ENCODE results near the gene RXFP4.
A peak's percentile ranks its signal among the peaks of the same experiment; 100 is the strongest.

The RXFP4 gene

DNA sequence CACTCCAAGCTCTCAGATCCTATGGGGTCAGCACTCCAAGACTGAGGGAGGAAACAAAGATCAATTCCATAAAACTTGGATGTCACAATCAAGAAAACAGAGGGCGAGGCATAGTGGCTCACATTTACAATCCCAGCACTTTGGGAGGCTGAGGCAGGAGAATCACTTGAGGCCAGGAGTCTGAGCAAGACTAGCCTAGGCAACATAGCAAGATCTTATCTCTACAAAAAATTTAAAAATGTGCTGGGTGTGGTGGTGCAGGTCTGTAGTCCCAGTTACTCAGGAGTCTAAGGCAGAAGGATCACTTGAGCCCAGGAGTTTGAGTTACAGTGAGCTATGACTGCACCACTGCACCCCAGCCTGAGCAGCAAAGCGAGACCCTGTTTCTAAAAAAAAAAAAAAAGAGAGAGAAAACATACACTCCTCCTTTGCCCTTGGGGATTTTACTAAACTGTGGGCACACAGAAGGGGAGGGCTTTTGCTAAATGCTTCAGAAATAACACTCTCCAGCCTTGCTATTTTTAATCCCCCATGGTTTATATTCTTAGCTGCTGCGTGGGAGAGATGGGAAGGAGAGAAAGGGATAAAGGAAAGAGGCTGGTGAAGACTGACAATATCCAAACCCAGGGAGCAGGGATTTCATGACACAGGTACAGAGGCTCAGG, 18.8 kb downstream of the RXFP4 start:
- DNase-seq (ENCODE audit: low read depth in 2 of 2), result no peak

DNA sequence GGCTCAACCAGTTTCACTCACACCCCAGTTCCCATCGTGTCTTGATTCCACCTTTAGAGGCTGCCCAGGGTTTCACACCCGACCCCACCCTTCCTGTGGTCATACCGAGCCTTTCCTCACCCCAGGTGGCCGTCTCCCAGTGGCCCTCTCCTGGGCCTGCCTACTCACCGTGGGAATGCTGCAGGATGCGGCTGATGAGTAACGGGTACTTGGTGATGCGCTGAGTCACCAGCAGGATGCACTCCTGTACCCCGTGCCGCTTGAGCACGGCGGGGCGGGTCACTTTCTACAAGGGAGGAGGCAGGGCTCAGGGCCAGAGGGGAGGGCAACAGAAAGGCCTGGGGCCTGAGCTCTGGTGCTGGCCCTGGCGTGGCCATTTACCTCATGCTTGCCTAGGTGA, 20.5 kb downstream of the RXFP4 start:
- no peak for DNase-seq (ENCODE audit: low read depth in 2 of 2)

DNA sequence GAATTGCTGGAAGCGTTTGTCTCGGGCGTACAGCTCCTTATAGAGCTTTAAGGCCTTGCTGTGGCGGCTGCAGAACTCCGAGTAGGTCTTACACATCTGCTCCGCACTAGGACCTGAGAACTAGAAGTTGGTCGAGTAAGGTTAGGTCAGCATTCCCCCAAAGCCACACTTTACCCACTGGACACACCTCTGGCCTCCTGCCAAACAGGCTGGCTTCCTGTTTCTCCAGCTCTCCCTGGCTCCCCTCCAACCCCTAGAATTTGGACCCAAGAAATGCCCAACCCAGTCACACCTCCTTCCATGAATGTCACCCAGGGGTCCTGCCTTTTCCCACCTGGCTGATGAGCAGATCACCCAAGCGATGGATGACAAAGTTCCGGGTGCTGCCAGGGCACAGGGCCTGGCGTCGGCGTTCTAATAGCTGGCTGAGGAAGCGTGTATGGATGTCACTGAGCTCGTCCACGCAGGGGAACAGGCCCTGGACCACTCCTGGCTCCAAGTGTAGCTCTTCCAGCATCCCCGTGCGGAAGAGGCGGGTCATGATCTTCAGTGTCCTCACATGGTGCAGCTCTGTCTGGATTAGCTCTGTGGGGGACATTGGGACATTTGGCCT, 21.3 kb downstream of the RXFP4 start:
- DNase-seq (ENCODE audit: low read depth in 2 of 2), result no peak

DNA sequence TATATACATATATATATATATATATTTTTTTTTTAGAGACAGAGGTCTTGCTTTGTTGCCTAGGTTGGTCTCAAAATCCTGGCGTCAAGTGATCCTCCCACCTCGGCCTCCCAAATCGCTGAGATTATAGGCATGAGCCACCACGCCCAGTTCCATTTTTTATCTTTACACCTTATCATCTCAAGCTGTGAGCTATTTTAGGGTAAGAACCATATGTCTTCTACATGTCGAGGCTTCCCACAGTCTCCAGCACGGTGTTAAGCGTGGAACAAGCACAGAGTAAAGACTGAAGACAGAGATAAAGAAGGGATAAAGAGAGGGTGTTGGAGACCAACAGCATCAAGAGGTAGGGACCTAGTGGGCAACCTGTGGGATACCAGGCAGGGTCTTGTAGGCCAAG, 22.8 kb downstream of the RXFP4 start:
- no peak for DNase-seq (ENCODE audit: low read depth in 2 of 2)

DNA sequence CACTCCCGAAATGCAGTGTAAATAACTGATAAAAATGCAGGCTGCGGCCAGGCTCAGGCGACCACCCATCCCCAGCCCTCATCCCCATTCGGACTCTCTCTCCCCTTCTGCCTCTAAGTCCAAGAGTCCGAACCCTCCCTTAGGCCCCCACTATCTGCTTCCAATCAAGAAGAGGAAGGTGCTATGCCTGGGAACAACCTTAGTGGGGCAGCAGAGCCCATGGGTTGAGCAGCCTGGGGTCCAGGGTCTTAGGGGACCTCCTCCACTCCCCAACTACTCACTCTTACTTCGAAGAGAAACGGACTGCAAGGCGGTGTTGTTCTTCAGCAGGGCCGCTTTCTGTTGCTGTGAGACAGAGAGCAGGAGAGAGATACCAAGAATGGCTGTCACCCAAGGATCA, 24.7 kb downstream of the RXFP4 start:
- no peak for DNase-seq (ENCODE audit: low read depth in 2 of 2)

DNA sequence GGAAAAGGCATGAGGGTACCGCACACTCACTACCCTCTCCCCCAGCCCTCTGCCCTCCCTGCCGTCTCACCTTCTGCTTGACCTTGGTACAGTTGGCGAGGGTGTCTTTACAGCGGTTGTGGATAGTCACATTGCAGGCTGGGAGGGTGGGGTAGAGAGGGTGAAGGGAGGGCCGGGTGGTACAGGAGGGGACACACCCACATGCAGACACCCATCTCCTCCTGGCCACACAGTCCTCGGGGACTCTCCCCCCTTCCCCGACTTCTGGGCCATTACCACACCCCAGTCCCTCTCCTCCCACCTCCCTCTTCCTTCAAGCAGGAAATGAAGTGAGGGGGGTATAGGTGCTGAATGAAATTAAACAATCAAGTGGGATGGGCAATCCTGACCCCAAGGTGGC, 25.3 kb downstream of the RXFP4 start:
- no peak for DNase-seq (ENCODE audit: low read depth in 2 of 2)

DNA sequence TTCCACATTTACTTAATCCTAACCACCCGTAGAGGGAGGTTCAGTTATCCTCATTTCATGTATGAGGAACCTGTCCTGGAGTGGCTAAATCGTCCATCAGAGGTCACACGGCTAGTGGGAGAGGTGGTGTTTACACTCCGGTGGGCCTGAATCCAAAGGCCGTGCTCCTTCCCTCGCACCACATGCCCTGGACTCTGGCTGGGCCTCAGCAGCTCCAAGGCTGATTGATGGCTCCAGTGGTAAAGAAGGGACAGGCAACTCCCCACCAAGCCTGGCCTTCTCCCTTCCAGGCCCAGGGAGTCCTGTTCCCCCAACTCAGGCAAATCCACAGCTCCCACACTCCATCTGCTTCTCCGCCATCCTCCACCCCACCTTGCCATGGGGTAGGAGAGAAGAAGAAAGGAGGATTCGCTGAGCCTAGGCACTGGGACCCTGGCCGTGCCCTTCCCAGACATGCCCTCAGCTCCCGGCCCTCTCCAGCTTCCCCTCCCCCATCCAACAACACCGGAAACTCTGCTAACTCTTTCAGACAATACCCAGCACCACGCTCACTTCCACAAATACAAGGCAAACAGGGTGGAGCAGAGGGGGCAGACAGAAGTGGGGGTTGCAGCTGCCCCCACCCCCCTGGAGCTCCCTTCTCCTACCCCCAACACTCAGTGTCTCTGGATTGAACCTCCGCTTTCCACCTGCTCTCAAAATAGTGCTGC, 26.1 kb downstream of the RXFP4 start:
- DNase-seq (ENCODE audit: low read depth in 2 of 2), result no peak

DNA sequence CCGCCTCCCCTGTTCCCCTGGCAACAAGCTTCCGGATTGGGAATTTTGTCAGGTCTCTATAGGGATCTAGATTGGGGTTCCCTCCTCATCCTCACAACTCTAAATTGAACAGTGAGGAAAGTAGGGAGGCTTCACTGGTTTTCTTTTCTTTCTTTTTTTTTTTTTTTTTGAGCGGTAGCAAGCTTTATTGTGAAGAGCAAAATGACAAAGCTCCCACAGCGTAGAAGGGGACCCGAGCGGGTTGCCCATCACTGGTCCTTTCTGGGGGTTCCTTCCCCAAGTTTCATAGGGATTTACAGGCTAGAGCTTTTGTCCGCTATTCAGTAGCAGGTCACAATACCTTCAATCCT, 26.6 kb downstream of the RXFP4 start:
- no peak for DNase-seq (ENCODE audit: low read depth in 2 of 2)

DNA sequence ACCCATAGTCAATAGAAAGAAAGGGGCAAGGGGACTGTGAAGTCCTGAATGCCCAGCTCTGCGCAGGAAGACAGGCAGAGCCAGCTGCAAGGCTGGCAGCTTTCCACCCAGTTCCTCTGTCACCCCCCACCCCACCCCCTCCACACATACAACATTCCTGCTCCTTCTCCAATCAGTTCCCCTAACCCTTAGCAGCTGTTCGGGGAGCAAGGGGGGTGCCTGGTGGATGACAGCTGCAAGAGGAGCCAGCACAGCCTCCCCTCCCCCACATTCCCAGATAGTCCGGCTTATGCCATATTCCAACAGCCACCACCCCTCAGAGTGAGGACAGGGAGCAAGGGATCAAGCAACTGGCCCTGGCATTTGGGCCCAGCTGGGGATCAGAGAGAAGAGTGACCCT, 27.2 kb downstream of the RXFP4 start:
- DNase-seq (ENCODE audit: low read depth in 2 of 2), result no peak

DNA sequence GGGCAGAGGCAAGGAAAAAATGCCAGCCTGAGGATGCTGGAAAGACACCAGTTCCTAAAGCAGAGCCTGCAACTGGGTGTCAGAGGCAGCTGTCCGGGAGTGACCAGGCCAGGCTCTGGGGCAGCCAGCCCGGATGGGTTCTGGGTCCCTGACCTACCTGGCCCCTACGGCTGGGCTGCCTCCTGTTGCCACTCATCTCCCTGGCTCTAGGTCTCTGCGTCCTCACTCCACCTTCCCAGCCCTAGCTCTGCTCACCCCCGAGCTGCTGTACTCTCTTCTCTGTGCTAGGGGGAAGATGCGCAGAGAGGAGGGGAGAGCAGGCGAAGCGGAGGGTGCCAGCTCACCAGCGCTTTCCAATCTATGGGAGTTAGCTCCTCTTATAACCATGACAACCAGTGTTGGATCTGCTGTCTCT, 27.9 kb downstream of the RXFP4 start:
- no peak for DNase-seq (ENCODE audit: low read depth in 2 of 2)

DNA sequence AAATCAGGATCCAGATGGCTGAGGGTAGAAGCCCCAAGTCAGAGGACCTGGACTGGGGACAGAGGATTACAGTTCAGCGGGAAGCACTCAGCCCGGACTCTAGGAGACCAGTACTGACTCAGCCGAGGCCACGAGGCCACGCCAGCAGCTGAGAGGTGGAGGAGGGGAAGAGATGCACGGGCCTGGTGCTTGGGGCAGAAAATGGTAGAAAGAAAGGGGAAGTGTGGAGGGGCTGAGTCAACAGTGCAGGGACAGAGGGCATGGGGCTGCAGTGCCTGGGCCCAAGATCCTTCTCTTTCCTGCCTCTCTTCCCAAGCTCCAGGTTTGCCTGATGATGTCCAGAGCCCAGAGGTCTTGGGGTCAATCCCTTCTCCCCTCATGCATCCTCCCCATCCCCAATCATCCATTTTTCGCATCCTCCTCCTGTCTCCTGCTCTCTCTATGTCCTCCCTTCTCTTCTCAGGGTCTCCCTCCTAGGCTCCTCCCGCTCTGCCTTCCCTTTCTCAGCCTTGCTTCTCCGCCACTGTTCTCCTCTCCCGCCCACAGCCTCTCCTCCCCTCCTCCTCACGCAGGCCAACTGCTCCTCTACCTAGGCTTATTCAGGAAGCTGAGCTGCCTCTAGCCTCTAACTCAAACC, 29.2 kb downstream of the RXFP4 start:
- peak; percentile 16 to 20 for DNase-seq (ENCODE audit: low read depth in 2 of 2)

DNA sequence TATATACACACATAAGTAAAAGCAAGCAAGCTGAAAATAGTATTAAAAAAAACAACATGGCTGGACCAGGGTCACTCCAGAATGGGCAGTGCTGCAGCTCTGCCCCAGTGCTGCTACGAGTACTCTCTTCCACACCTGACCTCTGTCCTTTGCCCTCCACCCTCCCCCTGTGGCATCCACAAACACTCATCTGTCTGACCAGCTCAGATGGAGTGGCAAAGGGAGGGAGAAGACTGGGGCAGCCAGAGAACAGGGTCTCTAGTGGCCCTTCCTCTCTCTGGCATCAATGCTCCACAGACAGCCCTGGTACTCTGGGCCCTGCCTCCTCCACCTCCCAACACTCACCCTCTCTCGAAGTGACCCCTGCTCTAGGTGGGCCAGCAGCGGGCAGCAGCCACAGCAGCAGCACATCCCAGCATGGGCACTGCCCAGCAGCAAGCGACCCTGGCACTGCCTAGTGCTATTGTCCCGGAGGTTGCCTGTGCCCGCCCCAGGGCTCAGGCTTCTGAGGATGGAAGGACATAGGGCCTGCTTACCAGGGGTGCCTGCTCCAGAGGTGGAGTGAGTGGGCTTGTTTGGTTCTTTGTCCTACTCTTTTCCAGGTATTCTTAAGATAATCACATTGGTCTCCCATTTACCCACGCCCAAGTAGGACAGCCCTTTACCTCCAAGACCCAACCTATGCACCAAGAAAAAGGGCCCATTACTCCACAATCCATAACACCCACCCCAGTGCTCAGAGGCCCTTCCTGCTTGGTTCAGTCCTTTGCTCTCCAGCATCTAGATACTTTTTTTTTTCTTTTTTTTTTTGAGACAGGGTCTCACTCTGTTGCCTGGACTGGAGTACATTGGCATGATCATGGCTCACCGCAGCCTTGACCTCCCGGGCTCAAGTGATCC, 30.7 kb downstream of the RXFP4 start:
- DNase-seq (ENCODE audit: low read depth in 2 of 2), result no peak

DNA sequence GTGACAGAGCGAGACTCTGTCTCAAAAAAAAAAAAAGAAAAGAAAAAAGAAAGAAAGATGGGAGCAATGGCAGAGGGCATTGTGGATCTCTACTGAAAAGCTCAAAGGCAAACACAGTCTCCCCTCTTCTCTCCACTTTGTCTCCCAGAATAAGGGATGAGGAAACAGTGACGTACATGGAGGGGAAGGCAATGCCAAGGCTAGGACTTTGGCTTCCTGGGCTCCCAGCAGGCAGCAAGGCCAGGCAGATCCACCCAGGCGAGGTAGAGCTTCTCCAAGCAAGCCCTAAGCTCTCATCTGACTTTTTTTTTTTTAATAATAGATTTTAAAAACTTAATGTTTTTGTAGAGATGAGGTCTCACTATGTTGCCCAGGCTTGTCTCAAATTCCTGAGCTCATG, 32.3 kb downstream of the RXFP4 start:
- DNase-seq (ENCODE audit: low read depth in 2 of 2), result no peak

DNA sequence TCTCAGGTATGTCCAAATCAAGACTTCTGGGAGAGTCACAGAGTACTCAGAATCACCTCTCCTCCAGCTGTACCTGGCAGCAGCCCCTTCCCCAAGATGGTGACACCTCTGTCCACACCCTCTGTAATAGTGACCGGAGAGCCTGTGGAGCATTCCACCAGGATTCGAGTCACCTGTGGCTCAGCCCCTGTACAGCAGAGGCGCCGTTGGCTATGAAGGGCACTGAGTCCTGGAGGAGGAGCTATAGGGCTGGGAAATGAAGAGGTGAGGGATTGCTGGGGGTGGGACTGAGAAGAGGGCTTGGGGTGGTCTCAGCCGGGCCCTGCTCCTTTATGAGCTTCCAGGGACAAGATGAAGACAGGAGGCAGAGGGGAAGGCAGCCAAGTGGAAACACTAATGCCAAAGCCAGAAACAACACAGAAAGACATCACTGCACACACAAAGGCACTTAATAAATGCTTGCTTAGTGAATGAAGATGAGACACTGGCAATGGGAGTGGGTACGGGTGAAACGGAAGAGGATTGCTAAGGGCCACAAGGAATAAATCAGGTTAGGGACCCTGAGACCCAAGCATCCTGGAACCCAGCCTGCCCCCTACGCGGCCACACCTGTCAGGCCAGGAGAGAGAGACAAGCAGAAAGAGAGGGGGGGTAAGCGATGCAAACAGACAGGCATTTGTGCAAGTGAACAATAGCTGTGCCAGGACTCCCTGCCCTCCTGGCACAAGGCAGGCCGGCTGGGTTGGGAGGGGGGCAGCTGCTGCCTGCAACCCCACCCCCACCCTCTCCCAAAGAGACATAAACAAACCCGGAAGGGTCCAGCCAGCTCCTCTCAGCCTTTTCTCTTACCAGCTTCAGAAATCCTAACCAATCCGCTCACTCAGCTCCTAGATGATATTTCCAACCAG, 33.0 kb downstream of the RXFP4 start:
- DNase-seq (ENCODE audit: low read depth in 2 of 2), result no peak

DNA sequence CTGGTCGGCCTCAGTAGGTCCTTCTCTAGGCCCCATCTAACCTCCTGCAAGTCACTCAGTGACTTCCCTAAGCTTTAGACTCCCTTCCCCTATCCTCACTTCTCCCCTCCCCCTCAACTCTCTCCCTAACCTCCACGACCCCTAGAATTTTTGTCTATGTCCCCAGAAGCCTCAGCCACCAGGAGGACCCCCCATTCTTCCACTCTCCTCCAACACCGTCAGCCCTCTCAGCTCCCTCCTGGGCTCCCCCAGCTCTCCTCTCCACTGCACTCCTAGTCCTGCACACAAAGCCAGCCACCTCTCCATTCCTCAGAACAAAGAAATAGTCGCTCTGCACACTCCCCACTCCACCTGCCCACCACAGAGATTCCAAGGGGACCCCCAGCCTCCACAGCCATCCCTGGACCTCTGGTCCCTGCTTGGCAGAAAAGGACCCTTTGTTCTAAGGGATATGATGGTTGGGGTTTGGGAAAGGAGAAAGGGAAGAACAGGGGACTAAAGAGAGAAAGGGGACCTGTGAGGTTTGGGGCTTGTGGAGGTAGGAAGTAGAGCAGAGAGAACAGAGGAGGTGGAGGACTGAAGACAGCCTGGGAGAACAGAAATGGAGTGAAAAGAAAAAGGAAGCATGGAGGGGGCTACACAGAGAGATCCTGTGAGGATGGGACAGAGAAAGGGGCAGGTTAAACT, 34.1 kb downstream of the RXFP4 start:
- DNase-seq (ENCODE audit: low read depth in 2 of 2), result no peak

DNA sequence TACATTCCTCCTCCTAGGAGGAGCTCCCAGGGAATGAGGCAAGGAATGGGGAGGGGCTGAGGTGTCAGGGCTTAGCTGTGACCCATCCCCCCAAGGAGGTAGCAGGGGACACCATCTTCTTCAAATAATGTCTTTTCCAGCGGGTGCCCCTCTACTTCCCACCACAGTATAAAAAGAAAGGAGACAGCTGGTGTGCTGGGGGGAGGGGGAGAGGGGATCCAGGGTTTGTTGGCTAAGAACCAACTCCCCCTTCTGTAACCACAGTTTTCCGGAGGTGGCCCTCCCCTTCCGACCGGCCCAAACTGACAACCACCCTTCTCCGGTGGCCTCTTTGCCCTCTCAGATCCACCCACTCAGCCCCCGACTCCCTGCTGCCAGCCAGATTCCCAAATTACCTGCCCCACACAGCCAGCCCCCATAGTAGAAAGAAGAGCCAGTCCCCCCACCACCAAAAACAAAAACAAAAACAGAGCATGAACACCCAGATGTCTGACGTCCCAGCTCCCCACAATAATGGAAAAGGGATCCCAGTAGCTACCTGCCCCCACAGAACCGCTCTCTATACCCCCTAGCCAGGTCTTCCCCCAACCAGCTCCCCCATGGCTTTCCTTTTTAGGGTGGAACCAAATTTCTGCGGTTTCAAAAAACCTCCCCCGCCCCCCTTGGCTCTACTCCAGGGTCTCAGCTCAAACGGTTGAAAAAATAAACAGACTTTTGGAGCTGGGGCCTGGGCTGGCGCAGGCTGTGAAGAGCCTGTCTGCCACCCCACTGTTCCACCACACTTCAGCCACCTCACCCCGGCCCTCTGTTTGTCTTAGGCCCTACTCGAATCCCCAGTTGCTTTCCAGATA, 34.8 kb downstream of the RXFP4 start:
- peak; percentile 22 to 25 for DNase-seq (ENCODE audit: low read depth in 2 of 2)

DNA sequence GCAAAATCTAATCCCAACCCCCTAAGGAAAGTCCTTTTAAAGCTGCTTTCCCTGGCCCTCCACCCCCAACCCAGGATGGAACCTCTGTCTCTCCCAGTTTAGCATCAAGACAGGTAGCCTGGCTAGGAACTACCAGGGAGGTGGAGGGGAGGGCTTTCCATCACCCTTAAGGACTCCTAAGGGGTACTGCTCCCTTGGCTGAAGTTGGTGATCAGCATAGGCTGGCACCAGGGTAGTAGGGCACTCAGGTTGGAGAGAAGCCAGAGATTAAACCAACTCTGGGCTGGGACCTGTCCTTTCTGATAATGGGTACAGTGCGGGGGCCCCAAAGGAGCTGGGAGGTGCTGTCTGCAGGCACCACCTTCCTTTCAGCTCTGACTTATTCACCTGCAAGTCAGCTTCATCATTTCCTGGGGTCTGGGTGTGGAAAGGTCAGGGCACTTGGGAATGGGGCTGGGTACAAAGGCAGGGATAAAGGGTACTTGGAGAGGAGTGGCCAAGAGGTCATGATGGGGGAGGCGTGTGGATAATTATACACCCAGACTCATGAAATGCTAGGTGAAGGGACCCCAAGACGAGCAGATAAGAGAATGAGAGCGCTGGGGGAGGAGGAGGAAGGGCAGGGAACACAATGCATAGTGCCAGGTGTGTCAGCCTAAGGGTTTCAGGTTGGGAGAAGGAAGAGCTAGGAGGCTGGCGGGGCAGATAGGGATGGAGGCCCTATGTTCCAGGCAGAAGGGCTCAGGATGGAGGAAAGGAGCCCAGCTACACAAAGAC, 35.7 kb downstream of the RXFP4 start:
- DNase-seq (ENCODE audit: low read depth in 2 of 2), result peak in 1 of 2 donors; percentile 16

DNA sequence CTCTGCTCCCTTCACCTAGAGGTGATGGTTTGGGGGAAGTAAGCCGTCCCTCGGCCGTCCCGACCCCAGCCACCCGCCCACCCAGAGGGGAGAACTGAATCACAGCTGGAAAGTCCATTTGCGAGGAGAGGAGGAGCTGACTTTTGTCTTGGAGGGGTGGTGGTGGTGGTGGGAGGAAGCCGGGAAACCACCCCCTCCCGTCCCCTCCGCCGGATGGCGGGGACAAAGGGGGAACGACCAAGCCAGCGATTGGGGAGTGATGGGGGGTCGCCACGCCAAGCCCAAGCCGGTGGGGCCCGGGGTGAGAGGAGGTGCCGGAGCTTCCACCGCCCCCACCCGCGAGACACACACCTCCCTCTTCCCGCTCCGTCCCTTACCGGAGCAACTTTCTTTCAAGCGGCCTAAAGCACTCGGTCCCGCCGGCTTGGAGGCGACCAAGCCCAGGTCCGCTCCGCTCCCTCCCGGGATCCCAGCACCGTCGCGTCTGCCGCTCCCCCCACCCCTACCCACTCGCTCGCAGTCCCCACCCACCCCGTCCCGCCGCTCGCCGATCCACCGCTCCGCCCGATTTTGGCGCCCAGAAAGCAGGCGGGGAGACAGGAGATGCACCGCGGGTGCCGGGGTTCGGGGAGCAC, 36.4 kb downstream of the RXFP4 start:
- DNase-seq (ENCODE audit: low read depth in 2 of 2), result peak; percentile 52 to 64

All from stimulated activated CD4-positive, alpha-beta T cell treated with anti-CD3 and anti-CD28 coated beads, Interleukin-4, amount 100 ng/mL, for 48 hours (primary cell).